Ishikawa (cell line): Measurements from ENCODE around the gene RPS19.

Experiments used
- CEBPB ChIP-seq: IDR thresholded peaks from 2 replicates; pipeline ENCODE4 v1.6.1; 2012
- CREB1 ChIP-seq: IDR thresholded peaks from 2 replicates; pipeline ENCODE4 v1.6.1; 2012; ENCODE audit warnings: low read depth
- EGR1 ChIP-seq: IDR thresholded peaks from 2 replicates; pipeline ENCODE4 v1.6.1; 2012
- EP300 ChIP-seq: IDR thresholded peaks from 2 replicates; pipeline ENCODE4 v1.6.1; 2012; ENCODE audit warnings: borderline replicate concordance
- FOXM1 ChIP-seq: IDR thresholded peaks from 2 replicates; pipeline ENCODE4 v1.6.1; 2012; ENCODE audit warnings: low read depth, borderline replicate concordance
- NFIC ChIP-seq: IDR thresholded peaks from 2 replicates; pipeline ENCODE4 v1.6.1; 2012
- RAD21 ChIP-seq: IDR thresholded peaks from 2 replicates; pipeline ENCODE4 v1.6.1; 2012; ENCODE audit warnings: low read depth
- TAF1 ChIP-seq: IDR thresholded peaks from 2 replicates; pipeline ENCODE4 v1.6.1; 2012; ENCODE audit warnings: low read depth, mild to moderate bottlenecking
- TCF12 ChIP-seq: IDR thresholded peaks from 2 replicates; pipeline ENCODE4 v1.6.1; 2012; ENCODE audit warnings: low read depth
- TEAD4 ChIP-seq: IDR thresholded peaks from 2 replicates; pipeline ENCODE4 v1.6.1; 2012
- YY1 ChIP-seq: IDR thresholded peaks from 2 replicates; pipeline ENCODE4 v1.6.1; 2012; ENCODE audit warnings: low read depth
- ZBTB7A ChIP-seq: IDR thresholded peaks from 2 replicates; pipeline ENCODE4 v1.6.1; 2012; ENCODE audit warnings: low read depth
- TF ChIP-seq, protein P1 (sequence below): IDR thresholded peaks from 2 replicates; pipeline ENCODE4 v1.6.1; 2012; ENCODE audit warnings: low read depth, mild to moderate bottlenecking
- TF ChIP-seq, protein P2 (sequence below): IDR thresholded peaks from 2 replicates; pipeline ENCODE4 v1.6.1; 2012
- TF ChIP-seq, protein P3 (sequence below): IDR thresholded peaks from 2 replicates; pipeline ENCODE4 v1.6.1; 2012

Gene RPS19

DNA sequence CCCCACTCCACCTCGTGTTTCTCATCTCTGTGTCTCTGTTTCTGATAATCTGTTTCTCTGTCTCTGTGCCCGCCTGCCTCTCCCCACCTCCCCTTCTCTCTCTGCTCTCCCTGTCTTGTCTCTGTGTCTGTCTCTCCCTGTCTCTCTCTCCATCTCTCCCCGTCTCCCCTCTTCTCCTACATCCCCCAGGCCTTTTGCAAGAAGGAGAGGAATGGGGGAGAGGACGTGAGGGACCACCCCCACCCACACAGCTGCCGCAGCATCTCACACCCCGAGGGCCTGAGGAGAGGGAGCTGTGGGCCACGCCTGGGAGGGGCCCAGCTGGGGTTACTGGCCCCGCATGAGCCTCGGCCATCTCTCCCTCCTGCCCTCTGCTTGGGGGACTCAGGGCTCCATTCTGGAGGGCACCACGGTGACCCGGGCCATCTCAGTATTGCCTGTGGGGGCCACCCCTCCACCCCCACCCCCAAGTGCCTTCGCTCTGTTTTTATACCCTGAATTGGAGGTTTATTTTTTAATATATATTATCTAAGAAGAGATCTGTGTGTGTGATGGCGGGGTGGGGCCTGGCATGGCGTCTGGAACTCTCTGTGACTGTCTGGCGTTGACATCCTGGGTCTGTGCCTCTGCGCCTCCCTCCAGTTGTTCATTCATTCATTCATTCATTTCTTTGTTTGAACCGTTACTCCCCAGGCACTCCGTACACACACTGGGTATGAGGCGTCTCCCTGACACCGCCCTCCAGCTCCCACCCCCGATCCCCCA, 47.0 kb downstream of the RPS19 start:
- TF ChIP-seq EP300 (no peak), YY1 (no peak), TEAD4 (no peak), EGR1 (no peak), NFIC (no peak), TAF1 (no peak), CREB1 (no peak), FOXM1 (no peak), RAD21 (no peak), CEBPB (no peak), TCF12 (no peak), ZBTB7A (no peak)
- TF ChIP-seq, protein P1, sequence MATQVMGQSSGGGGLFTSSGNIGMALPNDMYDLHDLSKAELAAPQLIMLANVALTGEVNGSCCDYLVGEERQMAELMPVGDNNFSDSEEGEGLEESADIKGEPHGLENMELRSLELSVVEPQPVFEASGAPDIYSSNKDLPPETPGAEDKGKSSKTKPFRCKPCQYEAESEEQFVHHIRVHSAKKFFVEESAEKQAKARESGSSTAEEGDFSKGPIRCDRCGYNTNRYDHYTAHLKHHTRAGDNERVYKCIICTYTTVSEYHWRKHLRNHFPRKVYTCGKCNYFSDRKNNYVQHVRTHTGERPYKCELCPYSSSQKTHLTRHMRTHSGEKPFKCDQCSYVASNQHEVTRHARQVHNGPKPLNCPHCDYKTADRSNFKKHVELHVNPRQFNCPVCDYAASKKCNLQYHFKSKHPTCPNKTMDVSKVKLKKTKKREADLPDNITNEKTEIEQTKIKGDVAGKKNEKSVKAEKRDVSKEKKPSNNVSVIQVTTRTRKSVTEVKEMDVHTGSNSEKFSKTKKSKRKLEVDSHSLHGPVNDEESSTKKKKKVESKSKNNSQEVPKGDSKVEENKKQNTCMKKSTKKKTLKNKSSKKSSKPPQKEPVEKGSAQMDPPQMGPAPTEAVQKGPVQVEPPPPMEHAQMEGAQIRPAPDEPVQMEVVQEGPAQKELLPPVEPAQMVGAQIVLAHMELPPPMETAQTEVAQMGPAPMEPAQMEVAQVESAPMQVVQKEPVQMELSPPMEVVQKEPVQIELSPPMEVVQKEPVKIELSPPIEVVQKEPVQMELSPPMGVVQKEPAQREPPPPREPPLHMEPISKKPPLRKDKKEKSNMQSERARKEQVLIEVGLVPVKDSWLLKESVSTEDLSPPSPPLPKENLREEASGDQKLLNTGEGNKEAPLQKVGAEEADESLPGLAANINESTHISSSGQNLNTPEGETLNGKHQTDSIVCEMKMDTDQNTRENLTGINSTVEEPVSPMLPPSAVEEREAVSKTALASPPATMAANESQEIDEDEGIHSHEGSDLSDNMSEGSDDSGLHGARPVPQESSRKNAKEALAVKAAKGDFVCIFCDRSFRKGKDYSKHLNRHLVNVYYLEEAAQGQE: no peak
- TF ChIP-seq, protein P2, sequence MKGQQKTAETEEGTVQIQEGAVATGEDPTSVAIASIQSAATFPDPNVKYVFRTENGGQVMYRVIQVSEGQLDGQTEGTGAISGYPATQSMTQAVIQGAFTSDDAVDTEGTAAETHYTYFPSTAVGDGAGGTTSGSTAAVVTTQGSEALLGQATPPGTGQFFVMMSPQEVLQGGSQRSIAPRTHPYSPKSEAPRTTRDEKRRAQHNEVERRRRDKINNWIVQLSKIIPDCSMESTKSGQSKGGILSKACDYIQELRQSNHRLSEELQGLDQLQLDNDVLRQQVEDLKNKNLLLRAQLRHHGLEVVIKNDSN: no peak
- TF ChIP-seq, protein P3, sequence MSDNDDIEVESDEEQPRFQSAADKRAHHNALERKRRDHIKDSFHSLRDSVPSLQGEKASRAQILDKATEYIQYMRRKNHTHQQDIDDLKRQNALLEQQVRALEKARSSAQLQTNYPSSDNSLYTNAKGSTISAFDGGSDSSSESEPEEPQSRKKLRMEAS: no peak

DNA sequence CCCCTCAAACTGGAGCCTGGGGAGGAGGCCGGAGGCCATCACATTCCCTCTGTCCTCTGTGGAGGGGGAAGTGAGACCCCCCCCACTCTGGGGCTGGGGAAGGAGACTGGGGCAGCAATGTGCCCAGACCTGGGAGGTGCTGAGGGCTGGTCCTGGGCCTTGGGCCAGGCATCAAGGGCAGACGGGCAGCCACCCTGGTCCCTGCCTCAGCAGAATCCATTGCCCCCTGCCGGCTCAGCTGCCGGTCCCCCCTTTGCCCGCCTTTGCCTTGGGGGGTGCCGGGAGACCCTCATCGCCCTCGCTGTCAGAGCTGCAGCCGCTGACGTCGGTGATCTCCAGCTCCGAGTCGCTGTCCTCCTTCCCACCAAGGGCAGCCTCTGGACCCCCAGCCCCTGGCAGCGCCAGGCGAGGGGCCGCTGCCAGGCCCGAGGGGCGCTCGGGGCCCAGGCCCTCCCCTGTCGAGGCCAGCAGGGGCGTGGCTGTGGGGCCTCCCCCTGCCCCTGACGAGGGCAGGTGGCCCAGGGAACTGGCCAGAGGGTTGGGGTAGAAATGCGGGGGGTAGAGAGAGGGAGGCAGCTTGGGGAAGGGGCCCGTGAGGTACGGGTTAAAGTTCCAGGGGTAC, 48.0 kb downstream of the RPS19 start:
- TF ChIP-seq, protein P1: no peak
- TF ChIP-seq ZBTB7A (no peak), TCF12 (no peak), CEBPB (no peak), EGR1 (no peak), FOXM1 (no peak), TAF1 (no peak), EP300 (no peak), RAD21 (no peak)
- TF ChIP-seq, protein P3: no peak

DNA sequence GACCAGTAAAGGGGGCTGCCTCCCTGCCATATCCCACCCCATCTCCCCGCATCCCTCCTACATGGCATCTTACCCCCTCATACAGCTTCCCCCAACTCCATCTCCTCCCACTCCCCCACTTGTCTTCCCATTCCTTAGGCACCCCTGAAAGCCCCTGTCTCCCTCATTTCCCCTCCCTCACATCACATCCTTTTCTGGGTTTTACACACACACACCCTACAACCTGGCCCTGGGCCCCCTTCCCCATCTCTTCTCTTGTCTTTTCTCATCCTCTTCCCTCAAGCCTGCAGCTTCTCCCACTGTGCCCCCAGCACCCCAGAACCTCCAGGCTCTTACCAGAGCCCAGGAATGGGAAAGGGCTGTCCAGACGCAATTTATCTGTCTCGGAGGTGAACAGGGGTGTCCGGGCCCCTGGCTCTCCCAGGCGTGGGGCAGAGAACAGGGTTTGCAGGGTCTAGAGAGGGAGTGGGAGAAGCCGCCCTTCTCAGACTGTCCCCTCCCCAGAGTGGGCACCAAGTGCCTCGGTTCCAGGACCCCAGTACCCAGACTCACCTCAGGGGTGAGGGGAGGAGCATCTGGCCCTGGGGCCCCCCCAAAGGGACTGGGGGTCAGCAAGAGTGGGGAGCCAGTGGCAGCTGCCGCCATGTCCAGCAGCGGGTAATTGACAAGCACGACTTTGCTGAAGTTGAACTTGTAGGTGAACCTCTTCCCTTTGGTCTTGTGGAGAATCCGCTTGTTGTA, 48.8 kb downstream of the RPS19 start:
- TF ChIP-seq, protein P3: no peak

DNA sequence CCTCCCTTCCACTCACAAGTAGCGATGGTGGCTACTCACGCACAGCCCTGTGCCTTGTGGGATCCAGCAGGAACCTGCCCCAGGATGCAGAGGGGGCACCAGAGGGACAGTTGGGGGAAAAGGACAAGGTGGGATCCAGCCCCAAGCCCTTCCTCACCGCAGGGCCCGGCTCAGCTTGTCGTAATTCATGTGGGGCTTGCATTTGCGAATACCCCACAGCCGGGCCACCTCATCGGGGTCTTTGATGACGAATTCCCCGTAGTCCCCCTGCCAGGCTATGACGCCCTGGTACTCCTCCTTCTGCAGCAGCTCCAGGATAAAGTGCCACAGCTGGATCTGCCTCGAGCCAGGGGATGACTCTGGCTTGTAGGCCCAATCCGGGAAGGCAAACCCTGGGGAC, 49.7 kb downstream of the RPS19 start:
- no peak for TF ChIP-seq CREB1
- TF ChIP-seq, protein P3: no peak
- no peak for TF ChIP-seq TEAD4
- TF ChIP-seq, protein P2: no peak
- no peak for TF ChIP-seq FOXM1
- TF ChIP-seq CEBPB: no peak
- TF ChIP-seq EGR1: no peak
- no peak for TF ChIP-seq NFIC
- TF ChIP-seq ZBTB7A: no peak
- no peak for TF ChIP-seq TCF12
- TF ChIP-seq RAD21: no peak
- TF ChIP-seq, protein P1: no peak
- no peak for TF ChIP-seq YY1
- no peak for TF ChIP-seq EP300
- TF ChIP-seq TAF1: no peak
